ENCODE data around the gene MPO.

MPO gene

DNA sequence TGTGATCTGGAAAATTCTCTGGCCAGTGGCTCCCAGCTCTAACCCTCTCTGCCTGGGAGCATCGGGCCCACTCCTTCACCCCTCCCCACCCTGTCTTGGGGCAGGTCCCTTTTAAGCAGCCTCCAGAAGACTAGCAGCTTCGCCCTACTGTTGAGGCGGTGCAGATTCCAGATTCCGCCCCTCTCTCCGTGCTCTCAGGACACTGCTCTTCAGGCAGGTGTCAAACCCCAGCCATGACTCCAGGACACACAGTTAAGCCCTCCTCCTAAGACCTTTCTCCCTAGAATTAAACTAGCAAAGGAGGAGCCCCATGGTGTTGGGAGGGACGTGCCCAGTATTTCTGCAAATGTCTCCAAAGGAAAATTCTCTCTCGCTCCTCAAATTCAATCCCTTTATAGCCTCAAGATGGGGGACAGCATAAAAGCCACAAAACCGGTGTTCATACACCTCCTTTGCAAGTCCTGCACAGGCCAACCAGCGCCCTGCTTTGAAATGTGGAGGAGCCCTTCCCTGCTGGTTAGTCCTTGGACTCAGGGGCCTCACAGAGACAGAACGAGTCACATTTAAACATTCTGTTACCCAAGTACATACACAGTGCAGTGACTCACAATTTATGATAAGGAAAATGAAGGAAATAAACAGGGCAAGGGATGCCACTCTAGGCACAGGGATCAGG is 35.2 kb downstream of the MPO start:
- Histone ChIP-seq H3K4me3 (ENCODE audit: insufficient read depth, low read depth, low read length) (no peak overlapping the region), H3K4me1 (ENCODE audit: control insufficient read depth, insufficient read depth, low read length) (no peaks in the 10 kb centered on the region), H3K36me3 (ENCODE audit: control insufficient read depth, insufficient read depth, low read length) (no peaks in the 10 kb centered on the region), H3K27ac (ENCODE audit: insufficient read depth, low read depth, low read length, poor library complexity, severe bottlenecking) (no peak overlapping the region), H3K27me3 (ENCODE audit: control insufficient read depth, insufficient read depth, low read length, poor library complexity, severe bottlenecking) (peaks cover 71% of the 10 kb centered on the region), H3K9me3 (ENCODE audit: control insufficient read depth, low read length) (no peaks in the 10 kb centered on the region)
- 76 to 79% methylated on average over 10 of the region's 10 CpGs for WGBS, 2 experiments

DNA sequence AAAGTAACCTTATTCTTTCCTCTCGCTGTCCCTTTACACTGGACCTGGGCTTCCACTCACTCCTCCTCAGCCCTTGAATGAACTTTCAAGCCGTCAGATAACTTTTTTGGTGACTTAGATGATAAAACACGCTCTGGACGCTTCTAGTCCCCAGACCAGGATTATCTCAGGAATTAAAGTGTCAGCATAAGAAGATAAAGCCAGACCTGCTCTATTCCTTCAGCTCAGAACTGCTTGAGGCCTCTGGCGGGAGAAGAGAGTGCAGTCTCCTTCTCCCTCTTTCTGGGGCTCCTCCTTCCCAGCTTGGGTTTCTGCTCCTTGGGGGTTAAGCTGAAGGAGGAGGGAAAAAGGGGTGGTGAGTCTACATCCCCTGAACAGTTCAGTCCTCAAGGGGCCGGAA is 35.8 kb downstream of the MPO start:
- Histone ChIP-seq H3K4me3 (ENCODE audit: insufficient read depth, low read depth, low read length) (no peak overlapping the region), H3K9me3 (ENCODE audit: control insufficient read depth, low read length) (no peaks in the 10 kb centered on the region), H3K36me3 (ENCODE audit: control insufficient read depth, insufficient read depth, low read length) (no peaks in the 10 kb centered on the region), H3K27ac (ENCODE audit: insufficient read depth, low read depth, low read length, poor library complexity, severe bottlenecking) (no peak overlapping the region), H3K4me1 (ENCODE audit: control insufficient read depth, insufficient read depth, low read length) (no peaks in the 10 kb centered on the region), H3K27me3 (ENCODE audit: control insufficient read depth, insufficient read depth, low read length, poor library complexity, severe bottlenecking) (peaks cover 68% of the 10 kb centered on the region)
- 85 to 89% methylated on average over 6 of the region's 6 CpGs for WGBS, 2 experiments

DNA sequence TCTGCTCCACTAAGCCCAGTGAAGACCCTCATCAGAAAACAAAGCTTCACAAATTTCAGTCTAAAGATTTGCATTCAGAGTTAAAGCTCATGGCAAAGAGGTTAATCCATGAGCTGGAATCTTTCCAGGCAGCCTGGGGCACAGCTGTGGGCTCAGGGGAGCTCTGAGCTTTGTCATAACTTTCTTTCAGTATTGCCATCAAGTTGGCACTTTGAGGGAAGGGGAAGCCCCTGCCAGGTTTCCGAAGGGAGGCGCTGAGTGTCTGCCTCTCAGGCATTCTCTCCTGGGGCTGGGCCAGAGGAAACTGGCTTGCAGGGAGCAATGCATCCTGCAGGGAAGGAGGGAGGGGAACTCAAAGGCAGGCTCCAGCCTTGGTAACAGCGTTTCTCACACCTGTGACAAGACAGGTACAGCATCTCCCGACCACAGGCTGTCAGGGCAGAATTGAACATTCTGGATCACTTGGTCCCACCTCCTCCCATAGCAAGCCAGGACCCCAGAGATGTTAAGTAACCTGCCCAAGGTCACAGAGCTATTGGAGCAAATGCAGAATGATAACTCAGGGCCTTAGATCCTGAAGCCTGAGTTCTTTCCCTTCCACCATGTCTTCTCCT is 38.5 kb downstream of the MPO start:
- 26 to 32% methylated on average over 4 of the region's 4 CpGs for WGBS, 2 experiments
- no peaks in the 10 kb centered on the region for H3K9me3 ChIP-seq (ENCODE audit: control insufficient read depth, low read length)
- H3K36me3 ChIP-seq (ENCODE audit: control insufficient read depth, insufficient read depth, low read length) = no peaks in the 10 kb centered on the region
- peaks cover 48% of the 10 kb centered on the region for H3K27me3 ChIP-seq (ENCODE audit: control insufficient read depth, insufficient read depth, low read length, poor library complexity, severe bottlenecking)
- no peak overlapping the region for H3K27ac ChIP-seq (ENCODE audit: insufficient read depth, low read depth, low read length, poor library complexity, severe bottlenecking)
- no peaks in the 10 kb centered on the region for H3K4me1 ChIP-seq (ENCODE audit: control insufficient read depth, insufficient read depth, low read length)
- H3K4me3 ChIP-seq (ENCODE audit: insufficient read depth, low read depth, low read length) = no peak overlapping the region

DNA sequence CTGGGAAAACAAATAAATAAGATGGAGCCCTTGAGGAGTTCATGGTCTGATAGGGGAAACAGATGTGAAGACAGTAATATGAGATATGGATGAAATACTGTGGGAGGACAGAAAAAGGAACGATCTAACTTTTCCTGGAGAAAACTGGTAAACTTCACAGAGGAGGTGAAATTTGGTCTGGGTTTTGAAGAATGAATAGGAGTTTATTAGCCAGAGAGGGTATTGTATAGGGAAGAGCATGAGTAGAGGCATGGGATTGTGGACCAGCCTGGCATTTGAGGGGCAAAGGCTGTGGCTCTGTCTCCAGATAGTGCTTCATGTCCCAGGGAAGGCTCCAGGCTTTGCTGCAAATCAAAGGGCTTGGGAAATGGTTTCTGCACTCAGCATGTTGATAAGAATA is 40.7 kb downstream of the MPO start:
- Histone ChIP-seq H3K36me3 (ENCODE audit: control insufficient read depth, insufficient read depth, low read length) (no peaks in the 10 kb centered on the region), H3K9me3 (ENCODE audit: control insufficient read depth, low read length) (no peaks in the 10 kb centered on the region), H3K27me3 (ENCODE audit: control insufficient read depth, insufficient read depth, low read length, poor library complexity, severe bottlenecking) (peaks cover 44% of the 10 kb centered on the region), H3K4me3 (ENCODE audit: insufficient read depth, low read depth, low read length) (no peak overlapping the region), H3K4me1 (ENCODE audit: control insufficient read depth, insufficient read depth, low read length) (no peaks in the 10 kb centered on the region), H3K27ac (ENCODE audit: insufficient read depth, low read depth, low read length, poor library complexity, severe bottlenecking) (no peak overlapping the region)
- WGBS, 2 experiments = 92 to 95% methylated on average over 1 of the region's 1 CpG

DNA sequence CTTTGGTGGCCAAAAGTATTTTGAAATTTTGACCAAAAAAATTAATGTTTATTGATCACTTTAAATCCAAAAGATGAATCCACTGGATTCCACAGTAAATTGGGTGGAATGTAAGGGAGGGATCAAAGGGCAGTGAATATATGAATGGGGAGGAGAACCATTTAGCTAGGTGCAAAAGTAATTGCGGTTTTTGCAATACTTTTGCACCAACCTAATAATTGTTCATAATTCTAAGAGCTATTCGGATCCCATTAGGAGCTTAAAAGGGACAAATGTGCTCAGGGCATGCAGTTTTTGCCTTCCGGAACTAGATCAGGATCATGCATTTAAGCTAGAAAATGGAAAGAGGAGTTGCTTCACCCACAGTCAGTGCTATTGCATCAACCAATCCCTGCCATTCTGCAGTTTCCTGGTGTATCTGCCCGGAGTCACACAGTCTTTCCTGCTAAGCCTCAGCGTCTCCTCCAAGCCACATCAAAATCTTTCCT is 42.5 kb downstream of the MPO start, which contains the start of gene LPO:
Gene LPO, plus strand, starts transcription at position 438 of the 488 bp plus-strand sequence. CDS start 4,396 bp downstream, outside the sequence.
- Histone ChIP-seq H3K4me1 (ENCODE audit: control insufficient read depth, insufficient read depth, low read length) (no peaks in the 10 kb centered on the region), H3K27ac (ENCODE audit: insufficient read depth, low read depth, low read length, poor library complexity, severe bottlenecking) (no peak within 1 kb of the TSS), H3K9me3 (ENCODE audit: control insufficient read depth, low read length) (no peaks in the 10 kb centered on the region), H3K36me3 (ENCODE audit: control insufficient read depth, insufficient read depth, low read length) (no peaks in the 10 kb centered on the region), H3K4me3 (ENCODE audit: insufficient read depth, low read depth, low read length) (no peak within 1 kb of the TSS), H3K27me3 (ENCODE audit: control insufficient read depth, insufficient read depth, low read length, poor library complexity, severe bottlenecking) (peaks cover 47% of the 10 kb centered on the region)
- 87 to 90% methylated on average over 5 of the region's 5 CpGs for WGBS, 2 experiments

DNA sequence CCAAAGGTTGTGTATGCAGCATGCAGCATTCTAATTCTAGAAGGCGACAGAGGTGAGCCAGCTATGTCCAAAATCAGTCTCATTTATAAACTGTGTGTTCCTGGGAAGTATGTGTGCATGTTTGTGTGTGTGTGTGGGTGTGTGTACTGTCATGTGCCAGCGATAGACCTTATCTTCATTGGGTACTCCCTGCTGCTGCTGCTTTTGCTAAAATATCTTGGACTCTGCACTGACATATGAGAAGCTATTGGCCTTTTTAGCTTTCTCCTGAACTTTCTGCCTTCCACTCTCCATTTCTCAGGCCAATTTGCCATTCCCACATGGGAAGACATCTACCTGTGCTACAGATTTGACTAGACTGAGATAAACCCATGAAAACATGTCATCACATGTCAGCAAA is 44.3 kb downstream of the MPO start:
- Histone ChIP-seq H3K4me3 (ENCODE audit: insufficient read depth, low read depth, low read length) (no peak overlapping the region), H3K36me3 (ENCODE audit: control insufficient read depth, insufficient read depth, low read length) (no peaks in the 10 kb centered on the region), H3K27me3 (ENCODE audit: control insufficient read depth, insufficient read depth, low read length, poor library complexity, severe bottlenecking) (peaks cover 37% of the 10 kb centered on the region), H3K9me3 (ENCODE audit: control insufficient read depth, low read length) (no peaks in the 10 kb centered on the region), H3K27ac (ENCODE audit: insufficient read depth, low read depth, low read length, poor library complexity, severe bottlenecking) (no peak overlapping the region), H3K4me1 (ENCODE audit: control insufficient read depth, insufficient read depth, low read length) (no peaks in the 10 kb centered on the region)
- 89 to 94% methylated on average over 2 of the region's 2 CpGs for WGBS, 2 experiments

DNA sequence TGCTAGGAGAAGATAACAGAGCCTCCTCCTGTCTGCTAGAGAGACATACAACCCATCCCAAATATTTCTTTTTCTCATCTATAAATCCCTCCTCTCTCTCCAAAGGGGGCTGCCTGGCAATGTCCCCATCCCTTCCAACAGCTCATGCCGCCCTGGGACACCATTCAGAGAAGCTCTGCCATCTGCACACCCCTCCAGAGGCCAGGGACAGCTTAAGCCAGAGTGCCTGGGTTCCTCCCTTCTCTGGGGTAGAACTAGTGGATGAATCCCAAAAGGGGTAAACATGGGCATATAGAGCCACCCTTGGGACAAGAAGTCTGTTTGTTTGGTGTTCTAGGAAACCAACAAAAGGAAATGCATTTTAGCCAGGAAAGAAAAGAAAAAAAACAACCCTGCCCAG is 44.9 kb downstream of the MPO start:
- H3K27me3 ChIP-seq (ENCODE audit: control insufficient read depth, insufficient read depth, low read length, poor library complexity, severe bottlenecking) = peaks cover 35% of the 10 kb centered on the region
- H3K27ac ChIP-seq (ENCODE audit: insufficient read depth, low read depth, low read length, poor library complexity, severe bottlenecking) = no peak overlapping the region
- no peaks in the 10 kb centered on the region for H3K36me3 ChIP-seq (ENCODE audit: control insufficient read depth, insufficient read depth, low read length)
- no peaks in the 10 kb centered on the region for H3K4me1 ChIP-seq (ENCODE audit: control insufficient read depth, insufficient read depth, low read length)
- 74 to 94% methylated on average over 1 of the region's 1 CpG for WGBS, 2 experiments
- no peaks in the 10 kb centered on the region for H3K9me3 ChIP-seq (ENCODE audit: control insufficient read depth, low read length)
- H3K4me3 ChIP-seq (ENCODE audit: insufficient read depth, low read depth, low read length) = no peak overlapping the region

DNA sequence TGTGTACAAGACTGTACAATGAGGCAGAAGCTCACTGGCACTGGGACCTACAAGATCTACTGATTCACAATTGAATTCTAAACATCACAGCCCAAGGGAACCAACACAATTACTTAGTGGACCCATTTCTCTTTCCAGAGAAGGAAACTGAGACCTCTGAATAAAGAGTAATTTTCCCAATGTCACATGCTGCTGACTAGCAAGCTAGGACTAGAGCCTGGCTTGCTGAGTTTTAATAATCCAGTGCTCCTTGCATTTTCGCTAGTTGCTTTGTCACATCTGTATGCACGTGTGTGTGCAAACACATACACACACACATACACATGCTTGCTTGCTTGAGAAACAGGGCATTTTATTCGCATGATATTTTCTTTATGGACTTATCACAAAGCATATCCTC is 46.2 kb downstream of the MPO start:
- H3K27me3 ChIP-seq (ENCODE audit: control insufficient read depth, insufficient read depth, low read length, poor library complexity, severe bottlenecking) = peaks cover 31% of the 10 kb centered on the region
- H3K4me3 ChIP-seq (ENCODE audit: insufficient read depth, low read depth, low read length) = no peak overlapping the region
- H3K27ac ChIP-seq (ENCODE audit: insufficient read depth, low read depth, low read length, poor library complexity, severe bottlenecking) = no peak overlapping the region
- H3K36me3 ChIP-seq (ENCODE audit: control insufficient read depth, insufficient read depth, low read length) = no peaks in the 10 kb centered on the region
- 95 to 97% methylated on average over 3 of the region's 3 CpGs for WGBS, 2 experiments
- H3K9me3 ChIP-seq (ENCODE audit: control insufficient read depth, low read length) = no peaks in the 10 kb centered on the region
- H3K4me1 ChIP-seq (ENCODE audit: control insufficient read depth, insufficient read depth, low read length) = peaks cover under 1% of the 10 kb centered on the region

DNA sequence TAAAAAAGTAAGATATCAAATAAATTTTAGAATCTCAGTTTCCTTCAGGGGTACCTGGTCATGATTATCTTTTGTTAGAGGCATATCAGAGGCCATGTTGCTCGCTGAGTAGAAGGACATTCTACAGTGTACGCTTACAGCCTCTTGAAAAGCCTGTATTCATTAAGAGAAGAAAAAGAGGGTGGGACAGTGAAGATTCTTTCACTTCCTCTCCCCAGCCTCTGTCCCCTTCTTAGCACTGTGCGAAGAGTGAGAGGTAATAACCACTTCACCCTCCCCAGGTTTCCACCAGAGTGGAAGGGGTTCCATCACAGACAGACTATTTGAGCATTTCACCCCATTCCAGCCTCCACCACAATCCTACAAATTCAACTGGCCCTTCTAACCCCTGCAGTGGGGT is 47.2 kb downstream of the MPO start:
- peaks cover 28% of the 10 kb centered on the region for H3K27me3 ChIP-seq (ENCODE audit: control insufficient read depth, insufficient read depth, low read length, poor library complexity, severe bottlenecking)
- no peaks in the 10 kb centered on the region for H3K36me3 ChIP-seq (ENCODE audit: control insufficient read depth, insufficient read depth, low read length)
- WGBS, 2 experiments = 88 to 94% methylated on average over 3 of the region's 3 CpGs
- H3K27ac ChIP-seq (ENCODE audit: insufficient read depth, low read depth, low read length, poor library complexity, severe bottlenecking) = no peak overlapping the region
- no peaks in the 10 kb centered on the region for H3K9me3 ChIP-seq (ENCODE audit: control insufficient read depth, low read length)
- H3K4me1 ChIP-seq (ENCODE audit: control insufficient read depth, insufficient read depth, low read length) = peaks cover 5% of the 10 kb centered on the region
- H3K4me3 ChIP-seq (ENCODE audit: insufficient read depth, low read depth, low read length) = no peak overlapping the region

DNA sequence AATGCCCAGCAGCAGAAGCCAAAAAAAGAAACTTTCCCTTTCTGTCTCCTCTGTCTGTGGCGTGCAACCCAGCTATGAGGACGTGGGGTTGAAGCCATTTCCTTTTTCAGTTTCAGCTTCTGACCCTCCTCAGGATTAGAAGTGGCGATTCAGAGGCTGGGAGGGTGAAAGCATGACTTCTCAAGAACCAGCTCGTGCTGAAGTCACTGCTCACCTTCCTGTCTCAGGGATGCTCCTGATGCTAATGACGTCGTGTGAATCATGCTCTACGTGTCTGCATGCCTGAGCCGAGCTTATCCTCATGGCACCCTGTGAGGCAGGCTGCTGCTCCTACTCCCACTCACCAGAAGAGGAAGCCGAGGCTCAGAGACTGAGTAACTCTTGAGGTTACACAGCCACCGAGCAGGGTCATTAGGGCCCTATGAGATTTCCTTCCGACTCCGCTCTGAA is 48.0 kb downstream of the MPO start:
- Histone ChIP-seq H3K27me3 (ENCODE audit: control insufficient read depth, insufficient read depth, low read length, poor library complexity, severe bottlenecking) (peaks cover 28% of the 10 kb centered on the region), H3K36me3 (ENCODE audit: control insufficient read depth, insufficient read depth, low read length) (no peaks in the 10 kb centered on the region), H3K9me3 (ENCODE audit: control insufficient read depth, low read length) (no peaks in the 10 kb centered on the region), H3K27ac (ENCODE audit: insufficient read depth, low read depth, low read length, poor library complexity, severe bottlenecking) (no peak overlapping the region), H3K4me1 (ENCODE audit: control insufficient read depth, insufficient read depth, low read length) (peaks cover 5% of the 10 kb centered on the region), H3K4me3 (ENCODE audit: insufficient read depth, low read depth, low read length) (no peak overlapping the region)
- 63 to 69% methylated on average over 12 of the region's 12 CpGs for WGBS, 2 experiments

Data from ectodermal cell (in vitro differentiated cells).